NOMO-1 treated with DMSO at 0.1 percent for 48 hours (cell line): ENCODE measurements around the gene ALDH1L2.
A peak's percentile ranks its signal among the peaks of the same experiment; 100 is the strongest.

Source experiments
- DNase-seq: peaks from one replicate; lab custom pipeline; 2025; ENCODE audit not compliant: unreplicated experiment; lab: John Stamatoyannopoulos, UW

ALDH1L2 gene

GRCh38 chr12:105036937-105037649 is 47.2 kb downstream of the ALDH1L2 start:
- DNase-seq = no peak

- no peak for DNase-seq
Measured at GRCh38 chr12:105033851-105034250, 50.4 kb downstream of the ALDH1L2 start.

- no peak for DNase-seq
Measured at GRCh38 chr12:105032703-105033357, 51.4 kb downstream of the ALDH1L2 start.

GRCh38 chr12:105030820-105031807 is 53.1 kb downstream of the ALDH1L2 start:
- DNase-seq = peak; percentile 59

- DNase-seq = no peak
Measured at GRCh38 chr12:105026411-105026810, 57.8 kb downstream of the ALDH1L2 start.

GRCh38 chr12:105025890-105026289 is 58.4 kb downstream of the ALDH1L2 start:
- DNase-seq = no peak

- DNase-seq = no peak
Measured at GRCh38 chr12:105024928-105025327, 59.3 kb downstream of the ALDH1L2 start.

- DNase-seq = no peak
Measured at GRCh38 chr12:105020241-105020962, 63.9 kb downstream of the ALDH1L2 start.

- no peak for DNase-seq
Measured at GRCh38 chr12:105018776-105019175, 65.5 kb downstream of the ALDH1L2 start.

GRCh38 chr12:105018012-105018411 is 66.2 kb downstream of the ALDH1L2 start:
- no peak for DNase-seq

GRCh38 chr12:105015543-105015942 is 68.7 kb downstream of the ALDH1L2 start:
- DNase-seq = no peak

GRCh38 chr12:105014603-105015002 is 69.7 kb downstream of the ALDH1L2 start:
- no peak for DNase-seq

- peak; percentile 10 for DNase-seq
Measured at GRCh38 chr12:105013892-105014291, 70.4 kb downstream of the ALDH1L2 start.

- no peak for DNase-seq
Measured at GRCh38 chr12:105001476-105001875, 82.8 kb downstream of the ALDH1L2 start.

GRCh38 chr12:104999347-104999685 is 84.9 kb downstream of the ALDH1L2 start:
- no peak for DNase-seq

GRCh38 chr12:104998423-104999346 is 85.6 kb downstream of the ALDH1L2 start:
- no peak for DNase-seq

- DNase-seq = no peak
Measured at GRCh38 chr12:104997541-104997940, 86.7 kb downstream of the ALDH1L2 start.

- no peak for DNase-seq
Measured at GRCh38 chr12:104994336-104994735, 89.9 kb downstream of the ALDH1L2 start.

GRCh38 chr12:104991565-104992128 is 92.6 kb downstream of the ALDH1L2 start:
- DNase-seq = no peak

GRCh38 chr12:104990950-104991349 is 93.3 kb downstream of the ALDH1L2 start:
- no peak for DNase-seq
